H9 (cell line): ENCODE results near the gene SOS1. TPM values are rescaled to one million over a fixed set of nuclear protein-coding genes. Genes with fewer than 3 reads are reported as not detected.

ENCODE experiments used
- DNase-seq: peaks from one replicate; pipeline ENCODE4 v3.0.0-alpha.2; 2017
- H2AFZ ChIP-seq: one replicate; pipeline ENCODE4 v1.6.1; 2013; ENCODE audit warnings: mild to moderate bottlenecking, low read length, control low read depth, moderate library complexity
- H2AK5ac ChIP-seq: 2 replicates; pipeline ENCODE4 v1.6.1; 2013; ENCODE audit warnings: low read length, control low read depth, mixed read lengths; ENCODE audit not compliant: insufficient read length
- H2BK120ac ChIP-seq: one replicate; pipeline ENCODE4 v1.6.1; 2013; ENCODE audit warnings: low read depth, mild to moderate bottlenecking, low read length, control low read depth, inconsistent platforms; ENCODE audit not compliant: poor library complexity, severe bottlenecking
- H2BK12ac ChIP-seq: 2 replicates; pipeline ENCODE4 v1.6.1; 2013; ENCODE audit warnings: low read length, control low read depth, mixed read lengths, low read depth; ENCODE audit not compliant: insufficient read length
- H2BK15ac ChIP-seq: 2 replicates; pipeline ENCODE4 v1.6.1; 2013; ENCODE audit warnings: low read depth, low read length, control low read depth
- H2BK20ac ChIP-seq: one replicate; pipeline ENCODE4 v1.6.1; 2013; ENCODE audit warnings: low read depth, mild to moderate bottlenecking, low read length, control low read depth, inconsistent platforms; ENCODE audit not compliant: poor library complexity, severe bottlenecking
- H2BK5ac ChIP-seq: 2 replicates; pipeline ENCODE4 v1.6.1; 2013; ENCODE audit warnings: low read length, control low read depth, mixed read lengths; ENCODE audit not compliant: insufficient read length
- H3K14ac ChIP-seq: 2 replicates; pipeline ENCODE4 v1.6.1; 2013; ENCODE audit warnings: low read length, control low read depth; ENCODE audit not compliant: insufficient read depth
- H3K18ac ChIP-seq: 2 replicates; pipeline ENCODE4 v1.6.1; 2013; ENCODE audit warnings: low read depth, mild to moderate bottlenecking, mixed read lengths, low read length, control low read depth; ENCODE audit not compliant: insufficient read length
- H3K23ac ChIP-seq: 2 replicates; pipeline ENCODE4 v1.6.1; 2013; ENCODE audit warnings: low read length, control low read depth, mixed read lengths, low read depth; ENCODE audit not compliant: insufficient read length
- H3K23me2 ChIP-seq: 2 replicates; pipeline ENCODE4 v1.6.1; 2013; ENCODE audit warnings: low read depth, mild to moderate bottlenecking, mixed read lengths, low read length, control low read depth; ENCODE audit not compliant: insufficient read length, poor library complexity, severe bottlenecking
- H3K27ac ChIP-seq: 2 replicates; pipeline ENCODE4 v1.5.1; 2013; ENCODE audit warnings: low read length, control low read depth, mixed read lengths, low read depth; ENCODE audit not compliant: insufficient read length
- H3K27me3 ChIP-seq: 2 replicates; pipeline ENCODE4 v1.6.1; 2013; ENCODE audit warnings: low read length, control low read depth, inconsistent platforms; ENCODE audit not compliant: insufficient read depth
- H3K4ac ChIP-seq: 2 replicates; pipeline ENCODE4 v1.6.1; 2013; ENCODE audit warnings: low read depth, mild to moderate bottlenecking, control low read depth, inconsistent platforms, low read length, moderate library complexity
- H3K4me1 ChIP-seq: 2 replicates; pipeline ENCODE4 v1.6.1; 2013; ENCODE audit warnings: low read length, control low read depth, inconsistent platforms; ENCODE audit not compliant: insufficient read depth
- H3K4me2 ChIP-seq: 2 replicates; pipeline ENCODE4 v1.6.1; 2013; ENCODE audit warnings: low read length, control low read depth, mixed read lengths; ENCODE audit not compliant: insufficient read length, insufficient read depth
- H3K56ac ChIP-seq: 2 replicates; pipeline ENCODE4 v1.6.1; 2013; ENCODE audit warnings: low read depth, mild to moderate bottlenecking, mixed read lengths, low read length, control low read depth; ENCODE audit not compliant: insufficient read length
- H3K79me1 ChIP-seq: 2 replicates; pipeline ENCODE4 v1.6.1; 2013; ENCODE audit warnings: low read depth, mild to moderate bottlenecking, moderate library complexity, low read length, control low read depth, inconsistent platforms; ENCODE audit not compliant: insufficient read depth, poor library complexity, severe bottlenecking
- H3K79me2 ChIP-seq: 2 replicates; pipeline ENCODE4 v1.6.1; 2013; ENCODE audit warnings: low read length, control low read depth, inconsistent platforms; ENCODE audit not compliant: insufficient read depth
- H3K9ac ChIP-seq: 2 replicates; pipeline ENCODE4 v1.6.1; 2013; ENCODE audit warnings: low read length, control low read depth, mixed read lengths; ENCODE audit not compliant: insufficient read length; ENCODE audit errors: extremely low read depth
- H3K9me3 ChIP-seq: one replicate; pipeline ENCODE4 v1.6.1; 2013; ENCODE audit warnings: low read depth, low read length, inconsistent platforms; ENCODE audit not compliant: control insufficient read depth
- H3T11ph ChIP-seq: one replicate; pipeline ENCODE4 v1.6.1; 2013; ENCODE audit warnings: mild to moderate bottlenecking, low read length, control low read depth, inconsistent platforms
- H4K20me1 ChIP-seq: one replicate; pipeline ENCODE4 v1.6.1; 2013; ENCODE audit not compliant: control insufficient read depth, insufficient read length, insufficient read depth
- H4K5ac ChIP-seq: 2 replicates; pipeline ENCODE4 v1.6.1; 2013; ENCODE audit warnings: low read depth, mild to moderate bottlenecking, mixed read lengths, low read length, control low read depth; ENCODE audit not compliant: insufficient read length
- H4K8ac ChIP-seq: replicated peaks from 2 replicates; pipeline ENCODE4 v1.6.1; 2013; ENCODE audit warnings: low read length, control low read depth, mixed read lengths, low read depth; ENCODE audit not compliant: insufficient read length
- H4K91ac ChIP-seq: 2 replicates; pipeline ENCODE4 v1.6.1; 2013; ENCODE audit warnings: low read depth, mild to moderate bottlenecking, moderate library complexity, mixed read lengths, low read length, control low read depth; ENCODE audit not compliant: insufficient read length
- H3K27ac Mint-ChIP-seq, 3 experiments: 2 replicates in 2 of 3; 3 replicates in 1 of 3; pipeline ENCODE4 v1.8.0; 2020 to 2021; ENCODE audit warnings: mixed read lengths in 3 of 3, mild to moderate bottlenecking in 1 of 3, moderate library complexity in 1 of 3
- H3K27me3 Mint-ChIP-seq: 2 replicates; pipeline ENCODE4 v1.8.0; 2021; ENCODE audit warnings: low read depth, mild to moderate bottlenecking, moderate library complexity, mixed read lengths
- H3K36me3 Mint-ChIP-seq, 3 experiments: 2 replicates in 2 of 3; 3 replicates in 1 of 3; pipeline ENCODE4 v1.8.0; 2020 to 2021; ENCODE audit warnings: low read depth in 3 of 3, mixed read lengths in 3 of 3; ENCODE audit not compliant: insufficient read depth in 1 of 3
- H3K4me1 Mint-ChIP-seq, 2 experiments: 2 replicates each; pipeline ENCODE4 v1.8.0; 2020; ENCODE audit warnings: mixed read lengths in 2 of 2
- H3K4me3 Mint-ChIP-seq, 2 experiments: 2 replicates in 1 of 2; 3 replicates in 1 of 2; pipeline ENCODE4 v1.8.0; 2020 to 2021; ENCODE audit warnings: mild to moderate bottlenecking in 2 of 2, mixed read lengths in 2 of 2, moderate library complexity in 1 of 2
- H3K9me3 Mint-ChIP-seq, 2 experiments: 2 replicates in 1 of 2; 3 replicates in 1 of 2; pipeline ENCODE4 v1.8.0; 2020; ENCODE audit warnings: mild to moderate bottlenecking in 2 of 2, mixed read lengths in 2 of 2, moderate library complexity in 1 of 2
- CTCF ChIP-seq: fragments of 200-600 bp; sonication (generic); conservative IDR thresholded peaks from 3 replicates; pipeline ENCODE4 v1.8.0; 2021; ENCODE audit warnings: antibody characterized with exemption, mild to moderate bottlenecking
- WGBS: extraction: QIAGEN DNeasy Blood & Tissue Kit; methylation state at CpG from one replicate; pipeline ENCODE4 v1.1.7; 2013; ENCODE audit warnings: missing lambda C conversion rate, low lambda C conversion rate, mixed read lengths; ENCODE audit not compliant: insufficient read length; ENCODE audit errors: extremely low coverage; 5-methylcytosine and 5-hydroxymethylcytosine counted together
- total RNA-seq: library from RNA; stranded (reverse); gene quantifications from 2 replicates; pipeline ENCODE4 v1.2.1, GENCODE V29; 2021

The SOS1 gene
- total RNA-seq, 1 experiment from 2014 or later: 35.8 TPM

- Histone ChIP-seq H3K18ac (no peak overlapping the region), H2AK5ac (no peak overlapping the region), H4K5ac (no peak overlapping the region), H2BK15ac (no peak overlapping the region), H4K20me1 (no peaks in the 10 kb centered on the region), H3K4ac (no peak overlapping the region), H3K9ac (no peak overlapping the region), H2AFZ (no peak overlapping the region), H3K9me3 (no peaks in the 10 kb centered on the region), H3K27ac (no peak overlapping the region), H4K91ac (no peak overlapping the region), H3K79me1 (peaks cover 10% of the 10 kb centered on the region), H3K14ac (no peak overlapping the region), H2BK12ac (no peak overlapping the region), H2BK120ac (no peak overlapping the region), H2BK5ac (no peak overlapping the region), H3K4me2 (no peak overlapping the region), H3K27me3 (no peaks in the 10 kb centered on the region), H3K23ac (no peak overlapping the region), H4K8ac (no peak overlapping the region), H3K79me2 (peaks cover 27% of the 10 kb centered on the region), H3K4me1 (no peaks in the 10 kb centered on the region), H3T11ph (no peak overlapping the region), H3K23me2 (peaks cover 11% of the 10 kb centered on the region), H3K56ac (no peak overlapping the region), H2BK20ac (no peak overlapping the region)
- no peaks in the 10 kb centered on the region for H3K27me3 Mint-ChIP-seq
- no peaks in the 10 kb centered on the region for H3K9me3 Mint-ChIP-seq
- no peak for DNase-seq
- H3K4me1 Mint-ChIP-seq: peaks cover 19 to 32% of the 10 kb centered on the region in 2 experiments
- WGBS: no CpG with 5 or more reads among the region's 1 CpG
- H3K27ac Mint-ChIP-seq: no peak overlapping the region
- peaks cover 10 to 32% (median 30%) of the 10 kb centered on the region in 3 experiments for H3K36me3 Mint-ChIP-seq
- TF ChIP-seq CTCF: no peak
- H3K4me3 Mint-ChIP-seq: no peak overlapping the region
Observed at GRCh38 chr2:39115556-39115955, 5.3 kb downstream of the SOS1 start.
